ENCODE results near the gene SH3RF1. TPM values are rescaled to one million over a fixed set of nuclear protein-coding genes. Genes with fewer than 3 reads are reported as not detected.

Gene SH3RF1
- total and polyA plus RNA-seq, 8 donors = 3.4 to 47.8 (median 18.9) TPM

GRCh38 chr4:169107528-169107927, 163.2 kb downstream of the SH3RF1 start:
- Histone ChIP-seq H3K4me3 (no peak overlapping the region), H3K36me3 (peaks cover 12 to 84% (median 77%) of the 10 kb centered on the region in 4 donors), H3K9me3 (no peaks in the 10 kb centered on the region), H3K4me1 (peaks cover 5 to 13% (median 11%) of the 10 kb centered on the region in 4 donors), H3K27me3 (no peaks in the 10 kb centered on the region), H3K27ac (no peak overlapping the region)
- WGBS, 5 donors = 39 to 71% (median 62%) methylated on average over 2 of the region's 2 CpGs
- intact Hi-C loops (cut with DNase I; ENCODE audit: low total_unique reads) = no loop called here
- no peak for DNase-seq
- no peak for TF ChIP-seq EP300 (IDR thresholded peaks at IDR 0.05)
- no peak for TF ChIP-seq POLR2AphosphoS5 (IDR thresholded peaks at IDR 0.05)
- TF ChIP-seq POLR2A (IDR thresholded peaks at IDR 0.05) = no peak
- TF ChIP-seq CTCF (IDR thresholded peaks at IDR 0.05) = no peak

GRCh38 chr4:169106696-169107229, 164.0 kb downstream of the SH3RF1 start:
- Histone ChIP-seq H3K36me3 (peaks cover 12 to 76% (median 70%) of the 10 kb centered on the region in 4 donors), H3K4me3 (no peak overlapping the region), H3K4me1 (peaks cover 5 to 21% (median 11%) of the 10 kb centered on the region in 4 donors), H3K27me3 (no peaks in the 10 kb centered on the region), H3K27ac (no peak overlapping the region), H3K9me3 (no peaks in the 10 kb centered on the region)
- DNase-seq = no peak
- intact Hi-C loops (cut with DNase I; ENCODE audit: low total_unique reads) = no loop called here
- TF ChIP-seq CTCF (IDR thresholded peaks at IDR 0.05) (no peak), POLR2A (IDR thresholded peaks at IDR 0.05) (no peak), EP300 (IDR thresholded peaks at IDR 0.05) (no peak), POLR2AphosphoS5 (IDR thresholded peaks at IDR 0.05) (no peak)
- 91 to 95% (median 93%) methylated on average over 15 to 16 of the region's 16 CpGs for WGBS, 5 donors

- no peaks in the 10 kb centered on the region for H3K27me3 ChIP-seq
- peaks cover 12 to 74% (median 65%) of the 10 kb centered on the region in 4 donors for H3K36me3 ChIP-seq
- H3K4me3 ChIP-seq = no peak overlapping the region
- H3K9me3 ChIP-seq = no peaks in the 10 kb centered on the region
- DNase-seq = no peak
- TF ChIP-seq POLR2A (IDR thresholded peaks at IDR 0.05) (no peak), POLR2AphosphoS5 (IDR thresholded peaks at IDR 0.05) (no peak), CTCF (IDR thresholded peaks at IDR 0.05) (no peak), EP300 (IDR thresholded peaks at IDR 0.05) (no peak)
- intact Hi-C loops (cut with DNase I; ENCODE audit: low total_unique reads) = no loop called here
- WGBS, 5 donors = 89 to 96% (median 91%) methylated on average over 6 of the region's 6 CpGs
- peaks cover 5 to 22% (median 14%) of the 10 kb centered on the region in 4 donors for H3K4me1 ChIP-seq
- no peak overlapping the region for H3K27ac ChIP-seq
Observed at GRCh38 chr4:169105620-169106019, 165.1 kb downstream of the SH3RF1 start.

- intact Hi-C loops (cut with DNase I; ENCODE audit: low total_unique reads) = no loop called here
- Histone ChIP-seq H3K9me3 (no peaks in the 10 kb centered on the region), H3K4me3 (no peak overlapping the region), H3K27ac (no peak overlapping the region), H3K27me3 (no peaks in the 10 kb centered on the region), H3K4me1 (peaks cover 12 to 38% (median 27%) of the 10 kb centered on the region in 4 donors), H3K36me3 (peaks cover 12 to 62% (median 53%) of the 10 kb centered on the region in 4 donors)
- 61 to 85% (median 81%) methylated on average over 3 of the region's 3 CpGs for WGBS, 5 donors
- peak in 1 of 2 donors; percentile 26 for DNase-seq
- TF ChIP-seq EP300 (IDR thresholded peaks at IDR 0.05) (no peak), POLR2A (IDR thresholded peaks at IDR 0.05) (no peak), POLR2AphosphoS5 (IDR thresholded peaks at IDR 0.05) (no peak), CTCF (IDR thresholded peaks at IDR 0.05) (no peak)
Observed at GRCh38 chr4:169103966-169104412, 166.8 kb downstream of the SH3RF1 start.
